ENCODE results near the gene WFDC6.

- TF ChIP-seq POLR2A (IDR thresholded peaks at IDR 0.05; ENCODE audit: low read depth) (no peak), EP300 (IDR thresholded peaks at IDR 0.05) (no peak)
- TF ChIP-seq, protein P1, sequence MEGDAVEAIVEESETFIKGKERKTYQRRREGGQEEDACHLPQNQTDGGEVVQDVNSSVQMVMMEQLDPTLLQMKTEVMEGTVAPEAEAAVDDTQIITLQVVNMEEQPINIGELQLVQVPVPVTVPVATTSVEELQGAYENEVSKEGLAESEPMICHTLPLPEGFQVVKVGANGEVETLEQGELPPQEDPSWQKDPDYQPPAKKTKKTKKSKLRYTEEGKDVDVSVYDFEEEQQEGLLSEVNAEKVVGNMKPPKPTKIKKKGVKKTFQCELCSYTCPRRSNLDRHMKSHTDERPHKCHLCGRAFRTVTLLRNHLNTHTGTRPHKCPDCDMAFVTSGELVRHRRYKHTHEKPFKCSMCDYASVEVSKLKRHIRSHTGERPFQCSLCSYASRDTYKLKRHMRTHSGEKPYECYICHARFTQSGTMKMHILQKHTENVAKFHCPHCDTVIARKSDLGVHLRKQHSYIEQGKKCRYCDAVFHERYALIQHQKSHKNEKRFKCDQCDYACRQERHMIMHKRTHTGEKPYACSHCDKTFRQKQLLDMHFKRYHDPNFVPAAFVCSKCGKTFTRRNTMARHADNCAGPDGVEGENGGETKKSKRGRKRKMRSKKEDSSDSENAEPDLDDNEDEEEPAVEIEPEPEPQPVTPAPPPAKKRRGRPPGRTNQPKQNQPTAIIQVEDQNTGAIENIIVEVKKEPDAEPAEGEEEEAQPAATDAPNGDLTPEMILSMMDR (IDR thresholded peaks at IDR 0.05) = no peak
Observed at GRCh38 chr20:45581702-45582101, 42.4 kb upstream of the WFDC6 start.
